K562 treated with DMSO at 1 percent for 48 hours (cell line): ENCODE data around the gene N4BP2L1. TPM values are rescaled to one million over a fixed set of nuclear protein-coding genes. Genes with fewer than 3 reads are reported as not detected.

Source experiments
- total RNA-seq: library from RNA; unstranded; fragments of 300-600 nt; gene quantifications from 2 replicates; pipeline ENCODE4 v1.2.3, GENCODE V29; 2022; ENCODE audit warnings: low replicate concordance; ENCODE audit errors: extremely low read depth

N4BP2L1 gene
- total RNA-seq = not detected in 2 replicates

DNA sequence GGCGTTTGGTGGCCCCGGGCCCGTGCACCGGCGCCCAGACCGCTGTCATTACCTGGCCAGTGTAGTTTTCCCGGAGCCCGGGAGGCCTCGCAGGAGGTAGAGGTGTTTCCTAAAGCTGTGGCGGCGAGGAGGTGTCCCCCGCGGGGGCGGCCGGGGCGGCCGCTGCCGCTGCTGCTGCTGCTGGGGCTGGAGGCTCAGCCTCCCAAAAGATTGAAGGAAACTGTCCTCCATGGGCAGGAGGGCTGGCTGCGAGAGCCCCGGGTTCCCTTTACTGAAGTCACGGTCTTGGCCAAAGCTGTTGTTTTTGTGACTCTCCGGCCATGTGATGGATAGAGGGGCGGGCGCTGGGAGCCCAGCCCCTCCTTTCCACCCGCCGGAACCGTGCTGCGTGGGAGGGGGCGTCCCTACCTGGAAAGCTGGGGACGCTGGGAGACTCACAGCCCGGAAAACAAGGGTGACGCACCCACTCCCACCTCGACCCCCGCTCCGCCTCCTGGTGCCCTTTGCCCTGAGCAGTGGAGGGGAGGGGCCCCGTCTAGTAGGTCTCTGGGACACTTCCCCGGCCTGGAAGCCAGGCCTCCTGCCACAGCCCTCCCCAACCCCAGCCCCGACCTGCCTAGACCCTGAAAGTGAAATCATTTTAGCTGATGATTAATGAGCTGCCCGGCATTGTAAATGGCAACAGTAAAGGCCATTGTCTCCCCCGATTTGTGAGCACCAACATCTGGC is at the start of gene N4BP2L1:
Gene N4BP2L1, minus strand, starts transcription at position 279 of the 729 bp plus-strand sequence. Its CDS starts 48 bp downstream, at position 231.

Other genes starting within 250 kb of the N4BP2L1 start
- not detected in 2 replicates for gene ZAR1L, start 112.8 kb downstream of the N4BP2L1 start, total RNA-seq
- gene BRCA2, start 112.6 kb downstream of the N4BP2L1 start, total RNA-seq = not detected in 2 replicates
- not detected in 2 replicates for gene N4BP2L2, start 110.7 kb upstream of the N4BP2L1 start, total RNA-seq
- not detected in 2 replicates for gene PDS5B, start 158.3 kb upstream of the N4BP2L1 start, total RNA-seq